GM12875 (cell line): ENCODE data around the gene SRRM1.
A peak's percentile ranks its signal among the peaks of the same experiment; 100 is the strongest.

ENCODE experiments used
- H3K4me3 ChIP-seq: one replicate; pipeline ENCODE4 v1.5.1; 2011; ENCODE audit warnings: low read depth, low read length, control low read depth
- TF ChIP-seq, protein P1 (sequence below): IDR thresholded peaks from 2 replicates; pipeline ENCODE4 v1.5.1; 2011; ENCODE audit warnings: low read depth, mild to moderate bottlenecking, control low read depth, inconsistent platforms, low read length, moderate library complexity, borderline replicate concordance; ENCODE audit not compliant: insufficient read depth

Gene SRRM1

DNA sequence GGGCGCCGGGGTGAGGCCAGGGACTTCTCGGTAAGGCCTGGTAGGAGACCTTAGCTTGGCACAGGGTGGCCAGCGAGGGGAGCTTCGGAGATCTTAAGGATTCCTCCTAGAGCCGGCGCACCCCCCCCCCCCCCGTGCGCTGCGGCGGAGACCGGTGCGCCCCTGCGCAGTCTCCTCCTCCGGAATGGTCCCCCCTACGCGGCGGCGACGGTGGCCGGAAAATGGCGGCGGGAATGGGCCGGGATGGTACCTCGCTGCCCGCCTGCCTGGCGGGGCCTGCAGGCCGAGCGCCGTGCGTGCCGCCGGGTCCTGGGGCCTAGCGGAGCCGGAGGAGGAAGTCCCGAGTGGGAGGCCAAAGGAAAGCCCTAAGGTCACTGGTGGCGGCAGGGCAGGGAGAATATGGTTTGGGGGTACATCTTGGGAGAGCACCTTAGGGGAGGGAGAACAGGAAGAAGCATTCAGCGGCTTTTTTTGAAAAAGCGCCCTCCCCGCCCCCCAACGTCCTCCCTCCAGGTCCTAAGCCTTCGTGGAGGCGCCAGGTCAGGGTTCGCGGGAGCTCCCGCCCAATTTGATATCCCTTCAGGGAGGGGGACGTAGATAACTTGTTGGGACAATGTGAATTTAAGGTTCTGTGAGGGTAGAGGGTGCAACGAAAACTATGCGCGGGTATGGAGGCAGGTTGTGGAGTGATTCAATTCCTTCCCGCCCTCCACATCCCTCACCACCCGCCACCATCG lies 429 bp downstream of the SRRM1 start:
- peak overlapping the region; percentile 84 for H3K4me3 ChIP-seq
- TF ChIP-seq, protein P1, sequence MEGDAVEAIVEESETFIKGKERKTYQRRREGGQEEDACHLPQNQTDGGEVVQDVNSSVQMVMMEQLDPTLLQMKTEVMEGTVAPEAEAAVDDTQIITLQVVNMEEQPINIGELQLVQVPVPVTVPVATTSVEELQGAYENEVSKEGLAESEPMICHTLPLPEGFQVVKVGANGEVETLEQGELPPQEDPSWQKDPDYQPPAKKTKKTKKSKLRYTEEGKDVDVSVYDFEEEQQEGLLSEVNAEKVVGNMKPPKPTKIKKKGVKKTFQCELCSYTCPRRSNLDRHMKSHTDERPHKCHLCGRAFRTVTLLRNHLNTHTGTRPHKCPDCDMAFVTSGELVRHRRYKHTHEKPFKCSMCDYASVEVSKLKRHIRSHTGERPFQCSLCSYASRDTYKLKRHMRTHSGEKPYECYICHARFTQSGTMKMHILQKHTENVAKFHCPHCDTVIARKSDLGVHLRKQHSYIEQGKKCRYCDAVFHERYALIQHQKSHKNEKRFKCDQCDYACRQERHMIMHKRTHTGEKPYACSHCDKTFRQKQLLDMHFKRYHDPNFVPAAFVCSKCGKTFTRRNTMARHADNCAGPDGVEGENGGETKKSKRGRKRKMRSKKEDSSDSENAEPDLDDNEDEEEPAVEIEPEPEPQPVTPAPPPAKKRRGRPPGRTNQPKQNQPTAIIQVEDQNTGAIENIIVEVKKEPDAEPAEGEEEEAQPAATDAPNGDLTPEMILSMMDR = no peak

DNA sequence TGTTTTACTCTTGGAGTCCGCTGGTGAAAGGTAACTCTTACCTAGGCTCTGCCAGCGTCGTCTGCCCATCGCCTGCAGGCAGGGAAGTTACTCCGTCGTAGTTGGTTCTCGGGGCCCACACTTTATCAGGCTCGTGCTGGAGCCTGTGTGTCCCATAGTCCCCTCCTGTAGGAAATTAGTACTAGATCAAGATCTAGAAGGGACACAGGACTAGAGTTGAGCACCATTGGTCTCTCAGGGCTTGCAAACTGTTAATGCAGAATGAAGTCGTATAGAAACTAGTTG lies 940 bp downstream of the SRRM1 start:
- TF ChIP-seq, protein P1 = no peak
- peak overlapping the region; percentile 84 for H3K4me3 ChIP-seq

DNA sequence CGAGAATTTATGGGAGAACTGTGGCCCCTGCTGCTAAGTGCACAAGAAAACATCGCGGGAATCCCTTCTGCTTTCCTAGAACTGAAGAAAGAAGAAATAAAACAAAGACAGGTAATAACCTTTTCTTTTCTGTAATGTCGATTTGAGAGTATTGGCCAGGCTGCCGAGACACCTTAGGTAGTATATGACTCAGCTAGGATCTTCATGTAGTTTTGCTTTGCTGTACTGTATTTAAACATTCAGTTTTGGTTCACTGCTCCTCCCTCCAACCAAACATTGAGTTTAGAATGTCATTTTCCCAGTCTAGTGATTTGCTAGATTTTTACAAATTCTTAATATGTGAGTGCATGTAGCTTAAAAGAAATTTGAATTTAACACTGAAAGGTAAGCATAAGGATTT lies 5.8 kb downstream of the SRRM1 start:
- TF ChIP-seq, protein P1 = no peak

DNA sequence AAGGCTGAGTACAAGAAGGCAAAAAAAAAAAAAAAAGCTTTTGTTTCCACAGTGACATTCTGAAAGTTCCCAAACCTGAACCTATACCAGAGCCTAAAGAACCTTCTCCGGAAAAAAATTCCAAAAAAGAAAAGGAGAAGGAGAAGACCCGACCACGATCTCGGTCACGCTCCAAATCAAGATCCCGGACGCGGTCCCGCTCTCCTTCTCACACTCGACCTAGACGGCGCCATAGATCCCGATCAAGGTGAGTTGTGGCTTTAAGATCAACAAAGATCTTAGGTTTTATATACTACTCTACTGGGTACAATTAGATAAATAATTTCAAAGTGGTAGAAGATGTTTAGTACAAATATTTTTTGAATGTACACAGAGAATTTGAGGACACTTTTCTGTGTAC lies 9.3 kb downstream of the SRRM1 start:
- H3K4me3 ChIP-seq = no peak overlapping the region
- TF ChIP-seq, protein P1 = no peak

More for the DNA sequence above, 5.8 kb downstream of the SRRM1 start:
- no peak overlapping the region for H3K4me3 ChIP-seq

DNA sequence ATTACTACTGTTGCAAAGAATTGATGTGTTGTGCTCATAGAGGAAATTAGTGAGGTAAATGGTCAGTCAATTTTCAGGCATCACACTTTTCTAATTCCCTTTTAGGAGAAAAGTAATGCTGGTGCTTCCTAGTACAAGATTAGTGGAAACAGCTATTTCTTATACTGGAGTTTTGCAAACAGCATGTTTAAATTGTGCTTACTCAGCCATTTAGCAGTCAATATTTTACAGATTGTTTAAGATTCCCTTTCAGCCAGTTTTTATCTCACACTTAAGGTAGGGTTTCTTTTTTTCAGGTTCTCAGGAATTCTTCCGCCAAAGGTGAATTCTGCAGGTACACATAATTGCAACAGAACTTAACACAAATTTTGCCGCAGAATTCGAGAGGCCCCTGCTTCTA lies 10.9 kb downstream of the SRRM1 start:
- TF ChIP-seq, protein P1 = no peak
- H3K4me3 ChIP-seq = no peak overlapping the region

DNA sequence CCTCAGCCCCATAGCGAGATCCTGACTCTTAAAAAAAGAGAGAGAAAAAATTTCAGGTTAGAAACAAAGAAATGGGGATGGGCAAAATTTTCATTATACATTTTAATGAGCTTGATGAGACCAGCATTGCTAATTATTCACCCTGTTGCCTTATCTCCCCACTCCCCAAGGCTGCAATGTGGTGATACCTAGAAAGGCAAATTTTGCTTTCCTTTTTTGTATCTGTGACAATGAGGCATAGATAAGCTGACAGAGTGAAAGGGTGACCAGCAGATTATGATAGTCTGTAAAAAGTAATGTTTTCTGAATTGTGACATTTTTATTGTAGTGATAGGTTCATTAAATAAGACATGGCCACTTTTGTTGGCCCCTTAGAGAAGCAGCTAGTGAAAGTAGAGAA lies 12.9 kb downstream of the SRRM1 start:
- H3K4me3 ChIP-seq = no peak overlapping the region
- TF ChIP-seq, protein P1 = no peak

DNA sequence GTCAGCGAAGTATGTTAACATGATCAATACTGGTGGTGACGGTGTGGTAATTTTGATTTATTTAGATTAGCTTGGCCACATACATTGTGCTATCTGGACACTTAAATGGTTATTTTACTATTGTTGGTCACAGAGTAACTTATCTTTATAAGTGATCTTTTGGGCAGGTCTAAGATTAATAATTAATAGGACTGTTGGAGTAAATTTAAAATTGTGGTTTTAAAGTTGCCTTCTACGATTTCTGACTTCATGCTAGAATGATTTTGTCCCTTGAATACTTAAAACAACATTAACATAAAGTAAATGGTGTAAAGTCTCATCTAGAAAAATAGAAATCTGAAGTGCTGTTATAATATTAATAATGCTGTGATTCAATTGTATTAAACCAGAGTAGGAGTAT lies 14.7 kb downstream of the SRRM1 start:
- H3K4me3 ChIP-seq = no peak overlapping the region
- TF ChIP-seq, protein P1 = no peak
